BE2C (cell line): ENCODE measurements around the gene GABRP.

Experiments used
- DNase-seq: peaks from one replicate; pipeline ENCODE4 v3.0.0-alpha.2; 2020
- H3K27me3 ChIP-seq: fragments of 250-450 bp; sonication (Bioruptor Pico); 2 replicates; pipeline ENCODE4 v1.5.1; 2020; ENCODE audit warnings: mild to moderate bottlenecking
- H3K36me3 ChIP-seq: fragments of 250-450 bp; sonication (Bioruptor Pico); 2 replicates; pipeline ENCODE4 v1.5.1; 2020; ENCODE audit warnings: mild to moderate bottlenecking
- H3K4me1 ChIP-seq: fragments of 250-450 bp; sonication (Bioruptor Pico); 2 replicates; pipeline ENCODE4 v1.5.1; 2020
- H3K4me3 ChIP-seq: 2 replicates; pipeline ENCODE4 v1.5.1; 2011; ENCODE audit warnings: low read depth, low read length
- H3K9me3 ChIP-seq: fragments of 250-450 bp; sonication (Bioruptor Pico); 2 replicates; pipeline ENCODE4 v1.5.1; 2020
- CTCF ChIP-seq: IDR thresholded peaks from 2 replicates; pipeline ENCODE4 v1.5.1; 2012; ENCODE audit warnings: mild to moderate bottlenecking, low read depth, low read length

The GABRP gene

GRCh38 chr5:170747851-170748250 lies 35.7 kb upstream of the GABRP start:
- Histone ChIP-seq H3K36me3 (no peaks in the 10 kb centered on the region), H3K4me1 (peaks cover 16% of the 10 kb centered on the region), H3K4me3 (no peak overlapping the region), H3K9me3 (no peaks in the 10 kb centered on the region), H3K27me3 (peaks cover 8% of the 10 kb centered on the region; the same call in 1 of the 2 replicates)
- peak; percentile 69 for DNase-seq
- peak; percentile 65 for TF ChIP-seq CTCF

- peaks cover 16% of the 10 kb centered on the region for H3K4me1 ChIP-seq
Observed at GRCh38 chr5:170748951-170749471, 34.5 kb upstream of the GABRP start.

GRCh38 chr5:170749911-170750431 lies 33.6 kb upstream of the GABRP start:
- no peak for DNase-seq
- no peak overlapping the region for H3K4me3 ChIP-seq
- H3K4me1 ChIP-seq = peaks cover 16% of the 10 kb centered on the region
- H3K36me3 ChIP-seq = no peaks in the 10 kb centered on the region
- TF ChIP-seq CTCF = no peak
- H3K27me3 ChIP-seq = no peaks in the 10 kb centered on the region
- no peaks in the 10 kb centered on the region for H3K9me3 ChIP-seq

More at GRCh38 chr5:170748951-170749471, 34.5 kb upstream of the GABRP start:
- Histone ChIP-seq H3K9me3 (no peaks in the 10 kb centered on the region), H3K4me3 (no peak overlapping the region), H3K36me3 (no peaks in the 10 kb centered on the region), H3K27me3 (peaks cover 3% of the 10 kb centered on the region; the same call in 1 of the 2 replicates)
- TF ChIP-seq CTCF = no peak
- DNase-seq = no peak

- Histone ChIP-seq H3K27me3 (no peaks in the 10 kb centered on the region), H3K9me3 (no peaks in the 10 kb centered on the region), H3K4me1 (peaks cover 15% of the 10 kb centered on the region), H3K4me3 (no peak overlapping the region), H3K36me3 (no peaks in the 10 kb centered on the region)
- DNase-seq = no peak
- no peak for TF ChIP-seq CTCF
Observed at GRCh38 chr5:170750791-170751190, 32.7 kb upstream of the GABRP start.

- TF ChIP-seq CTCF = no peak
- Histone ChIP-seq H3K9me3 (no peaks in the 10 kb centered on the region), H3K4me1 (peaks cover 14% of the 10 kb centered on the region), H3K4me3 (no peak overlapping the region), H3K36me3 (no peaks in the 10 kb centered on the region), H3K27me3 (no peaks in the 10 kb centered on the region)
- peak; percentile 35 for DNase-seq
Observed at GRCh38 chr5:170751631-170752030, 31.9 kb upstream of the GABRP start.
